Cerebellar nuclear complex (tissue), 1 donor: Measurements from ENCODE around the gene LSM4.
"Not testable (repeated sequence)": the region's sequence is repeated elsewhere in the genome, so short reads cannot be mapped to it uniquely, and the experiment has no call there.

Experiments used
- DNase-seq, 2 experiments: peaks; one replicate each; lab custom pipeline; 2025; lab: John Stamatoyannopoulos, UW

LSM4 gene

GRCh38 chr19:18322759-18323460 is at the start of gene LSM4:
Gene LSM4 (minus strand): TSS chr19:18323076. CDS start chr19:18323020, 56 bp downstream.
- peak; percentile 89 to 94 for DNase-seq

- no peak for DNase-seq
These were observed 45.8 kb upstream of the LSM4 start for GRCh38 chr19:18368504-18369222.

- DNase-seq = no peak
These were observed 43.2 kb upstream of the LSM4 start for GRCh38 chr19:18366021-18366435.

GRCh38 chr19:18364826-18365528 is 42.1 kb upstream of the LSM4 start:
- DNase-seq = no peak

- DNase-seq = not testable (repeated sequence)
These were observed 41.5 kb upstream of the LSM4 start for GRCh38 chr19:18364277-18364825.

- DNase-seq = no peak
These were observed 40.9 kb upstream of the LSM4 start for GRCh38 chr19:18363787-18364186.

GRCh38 chr19:18362934-18363542 is 40.2 kb upstream of the LSM4 start:
- DNase-seq = no peak

GRCh38 chr19:18361646-18362045 is 38.8 kb upstream of the LSM4 start:
- DNase-seq = no peak

- DNase-seq = no peak
These were observed 34.2 kb upstream of the LSM4 start for GRCh38 chr19:18357041-18357440.

GRCh38 chr19:18354743-18355142 is 31.9 kb upstream of the LSM4 start:
- DNase-seq = not testable (repeated sequence)

- no peak for DNase-seq
These were observed 30.6 kb upstream of the LSM4 start for GRCh38 chr19:18353378-18354005.

- no peak for DNase-seq
These were observed 28.7 kb upstream of the LSM4 start for GRCh38 chr19:18351544-18351943.

GRCh38 chr19:18350490-18350889 is 27.6 kb upstream of the LSM4 start:
- no peak for DNase-seq

- no peak for DNase-seq
These were observed 26.8 kb upstream of the LSM4 start for GRCh38 chr19:18349524-18350128.

GRCh38 chr19:18348818-18349339 is 26.0 kb upstream of the LSM4 start:
- DNase-seq = not testable (repeated sequence)

- DNase-seq = no peak
These were observed 25.3 kb upstream of the LSM4 start for GRCh38 chr19:18348171-18348570.

- no peak for DNase-seq
These were observed 23.2 kb upstream of the LSM4 start for GRCh38 chr19:18346091-18346490.

- no peak for DNase-seq
These were observed 22.4 kb upstream of the LSM4 start for GRCh38 chr19:18345296-18345695.

- DNase-seq = no peak
These were observed 21.7 kb upstream of the LSM4 start for GRCh38 chr19:18344582-18344950.

- no peak for DNase-seq
These were observed 19.3 kb upstream of the LSM4 start for GRCh38 chr19:18342090-18342632.
